GM12872 (cell line): ENCODE measurements around the gene FPGS.

Source experiments
- TF ChIP-seq, protein P1 (sequence below): IDR thresholded peaks from 3 replicates; pipeline ENCODE4 v1.5.1; 2011; ENCODE audit warnings: low read depth, mild to moderate bottlenecking, low read length, moderate library complexity; ENCODE audit not compliant: insufficient read depth

FPGS gene

GRCh38 chr9:127758843-127759242 lies 43.8 kb upstream of the FPGS start:
- TF ChIP-seq, protein P1, sequence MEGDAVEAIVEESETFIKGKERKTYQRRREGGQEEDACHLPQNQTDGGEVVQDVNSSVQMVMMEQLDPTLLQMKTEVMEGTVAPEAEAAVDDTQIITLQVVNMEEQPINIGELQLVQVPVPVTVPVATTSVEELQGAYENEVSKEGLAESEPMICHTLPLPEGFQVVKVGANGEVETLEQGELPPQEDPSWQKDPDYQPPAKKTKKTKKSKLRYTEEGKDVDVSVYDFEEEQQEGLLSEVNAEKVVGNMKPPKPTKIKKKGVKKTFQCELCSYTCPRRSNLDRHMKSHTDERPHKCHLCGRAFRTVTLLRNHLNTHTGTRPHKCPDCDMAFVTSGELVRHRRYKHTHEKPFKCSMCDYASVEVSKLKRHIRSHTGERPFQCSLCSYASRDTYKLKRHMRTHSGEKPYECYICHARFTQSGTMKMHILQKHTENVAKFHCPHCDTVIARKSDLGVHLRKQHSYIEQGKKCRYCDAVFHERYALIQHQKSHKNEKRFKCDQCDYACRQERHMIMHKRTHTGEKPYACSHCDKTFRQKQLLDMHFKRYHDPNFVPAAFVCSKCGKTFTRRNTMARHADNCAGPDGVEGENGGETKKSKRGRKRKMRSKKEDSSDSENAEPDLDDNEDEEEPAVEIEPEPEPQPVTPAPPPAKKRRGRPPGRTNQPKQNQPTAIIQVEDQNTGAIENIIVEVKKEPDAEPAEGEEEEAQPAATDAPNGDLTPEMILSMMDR: no peak

- TF ChIP-seq, protein P1: no peak
Observed at GRCh38 chr9:127761061-127761460, 41.6 kb upstream of the FPGS start.

- TF ChIP-seq, protein P1: no peak
Observed at GRCh38 chr9:127761491-127761956, 41.2 kb upstream of the FPGS start.

- TF ChIP-seq, protein P1: no peak
Observed at GRCh38 chr9:127762111-127762676, 40.5 kb upstream of the FPGS start.

DNA sequence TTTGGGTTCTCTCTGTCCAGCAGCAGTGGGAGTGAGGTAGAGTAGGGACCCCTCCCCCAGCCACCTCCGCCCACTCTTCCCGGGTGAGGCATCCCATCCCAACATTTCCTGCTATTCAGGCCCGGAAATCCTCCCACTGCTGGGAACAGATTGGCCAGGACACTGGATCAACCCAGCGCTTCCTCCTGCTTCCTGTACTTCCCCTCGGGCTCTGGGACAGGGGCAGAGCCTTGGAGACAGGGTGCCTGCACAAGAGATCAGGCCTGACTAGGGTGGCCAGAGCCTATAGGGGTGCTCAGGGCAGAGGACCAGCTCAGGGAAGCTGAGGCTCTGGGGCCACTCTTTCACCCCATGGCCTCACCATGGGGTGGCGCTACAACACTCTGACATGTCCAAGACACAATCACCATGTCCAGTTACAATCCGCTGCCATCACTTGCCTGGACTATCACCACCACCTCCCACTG lies 38.7 kb upstream of the FPGS start:
- TF ChIP-seq, protein P1: peak; percentile 56

- TF ChIP-seq, protein P1: no peak
Observed at GRCh38 chr9:127765418-127765817, 37.3 kb upstream of the FPGS start.

DNA sequence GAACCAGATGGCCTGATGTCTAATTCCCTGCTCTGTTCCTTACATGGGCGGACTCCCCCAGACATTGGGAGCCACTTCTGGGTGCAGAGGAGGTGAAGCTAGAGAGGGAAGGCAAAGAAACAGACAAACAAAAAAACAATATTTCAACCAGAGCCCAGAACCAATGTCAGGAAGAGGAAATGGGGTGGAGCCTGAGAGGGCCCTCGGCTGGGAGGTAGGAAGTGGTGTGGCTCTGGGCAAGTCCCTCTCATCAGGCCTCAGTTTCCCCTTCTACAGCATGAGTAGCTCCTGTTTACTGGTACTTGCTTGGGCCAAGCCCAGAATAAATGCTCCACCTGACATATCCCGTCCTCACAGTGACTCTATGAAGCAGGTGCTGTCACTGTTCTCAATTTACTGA lies 35.3 kb upstream of the FPGS start:
- TF ChIP-seq, protein P1: no peak
